B cell (primary cell): ENCODE data around the gene SAT2. TPM values are rescaled to one million over a fixed set of nuclear protein-coding genes. Genes with fewer than 3 reads are reported as not detected.

Experiments
- ATAC-seq: fragments of 200-7000 bp; cut with Tn5 transposase; one replicate; pipeline ENCODE4 v1.10.0; 2021; ENCODE audit warnings: low read depth, mild to moderate bottlenecking, moderate number of reproducible peaks, moderate library complexity
- CTCF ChIA-PET: fragments of 350-600 bp; sonication (Branson Sonifier 250); formaldehyde crosslinking; loops from one replicate; lab custom pipeline; 2021; ENCODE audit warnings: antibody characterized with exemption, inconsistent platforms; lab: Charles Lee
- POLR2A ChIA-PET: fragments of 350-600 bp; sonication (Branson Sonifier 250); formaldehyde crosslinking; loops from one replicate; lab custom pipeline; 2021; ENCODE audit warnings: antibody characterized with exemption; lab: Charles Lee
- DNase-seq: peaks from one replicate; pipeline ENCODE4 v3.0.0; 2013
- H2AFZ ChIP-seq: 2 replicates; pipeline ENCODE4 v1.6.1; 2012; ENCODE audit warnings: mild to moderate bottlenecking, low read depth, low read length; ENCODE audit not compliant: insufficient read depth, poor library complexity, severe bottlenecking
- H3K27ac ChIP-seq, 2 donors: 1 replicate in 1 of 2; 2 replicates in 1 of 2; pipeline ENCODE4 v1.5.1; 2012 to 2013; ENCODE audit warnings: low read length in 2 of 2, mild to moderate bottlenecking in 2 of 2, moderate library complexity in 1 of 2
- H3K27me3 ChIP-seq, 4 experiments: fragments of 200-600 bp in 1 of 4; sonication (generic) in 1 of 4; replicated peaks in 1 of 4; 1 replicate in 2 of 4; 2 replicates in 2 of 4; pipeline versions ENCODE4 v1.6.1 to v1.7.0; 2013 to 2016; ENCODE audit warnings: low read length in 3 of 4, mild to moderate bottlenecking in 2 of 4, mixed read lengths in 1 of 4, moderate library complexity in 1 of 4; ENCODE audit not compliant: insufficient read depth in 4 of 4, control insufficient read depth in 3 of 4; ENCODE audit errors: control extremely low read depth in 1 of 4
- H3K36me3 ChIP-seq, 2 experiments: replicated peaks in 1 of 2; 1 replicate in 1 of 2; 2 replicates in 1 of 2; pipeline versions ENCODE4 v1.6.1 to v1.7.1; 2013; ENCODE audit warnings: low read length in 1 of 2; ENCODE audit not compliant: insufficient read depth in 2 of 2, control insufficient read depth in 1 of 2; ENCODE audit errors: control extremely low read depth in 1 of 2, extremely low read depth in 1 of 2
- H3K4me1 ChIP-seq, 2 donors: fragments of 200-600 bp in 1 of 2; sonication (generic) in 1 of 2; 1 replicate in 1 of 2; 2 replicates in 1 of 2; pipeline versions ENCODE4 v1.5.1 to v1.6.1; 2013 to 2017; ENCODE audit warnings: low read length in 2 of 2; ENCODE audit not compliant: control insufficient read depth in 2 of 2, insufficient read depth in 2 of 2
- H3K4me2 ChIP-seq: replicated peaks from 2 replicates; pipeline ENCODE3; 2012; ENCODE audit warnings: mild to moderate bottlenecking, low read depth, low read length; ENCODE audit not compliant: poor library complexity, severe bottlenecking
- H3K4me3 ChIP-seq, 5 experiments: fragments of 200-600 bp in 1 of 5; sonication (generic) in 1 of 5; 1 replicate in 3 of 5; 2 replicates in 2 of 5; pipeline versions ENCODE4 v1.5.1 to v1.7.0; 2011 to 2016; ENCODE audit warnings: low read length in 4 of 5, mild to moderate bottlenecking in 4 of 5, low read depth in 2 of 5, control low read depth in 1 of 5, moderate library complexity in 1 of 5; ENCODE audit not compliant: insufficient read depth in 1 of 5; ENCODE audit errors: control extremely low read depth in 1 of 5, extremely low read depth in 1 of 5
- H3K79me2 ChIP-seq: fragments of 200-600 bp; sonication (generic); one replicate; pipeline ENCODE4 v1.6.0; 2016; ENCODE audit warnings: low read length; ENCODE audit not compliant: control insufficient read depth, insufficient read depth
- H3K9ac ChIP-seq: fragments of 200-600 bp; sonication (generic); 2 replicates; pipeline ENCODE4 v1.6.1; 2017; ENCODE audit warnings: mild to moderate bottlenecking, low read length, moderate library complexity
- H3K9me3 ChIP-seq, 3 donors: one replicate each; pipeline versions ENCODE4 v1.6.1 to v1.7.1; 2013; ENCODE audit warnings: low read length in 2 of 3; ENCODE audit not compliant: control insufficient read depth in 2 of 3, insufficient read depth in 1 of 3; ENCODE audit errors: control extremely low read depth in 1 of 3
- H4K20me1 ChIP-seq: 2 replicates; pipeline ENCODE4 v1.6.0; 2012; ENCODE audit warnings: mild to moderate bottlenecking, low read length; ENCODE audit not compliant: insufficient read depth, control insufficient read depth, poor library complexity, severe bottlenecking
- H3K27ac Mint-ChIP-seq: one replicate; pipeline ENCODE4 v1.8.0; 2021; ENCODE audit warnings: mixed read lengths
- H3K27me3 Mint-ChIP-seq: one replicate; pipeline ENCODE4 v1.8.0; 2021; ENCODE audit warnings: mixed read lengths
- H3K4me1 Mint-ChIP-seq: one replicate; pipeline ENCODE4 v1.8.0; 2021; ENCODE audit warnings: mixed read lengths
- H3K4me3 Mint-ChIP-seq: one replicate; pipeline ENCODE4 v1.8.0; 2021; ENCODE audit warnings: mixed read lengths
- H3K9me3 Mint-ChIP-seq: one replicate; pipeline ENCODE4 v1.8.0; 2022; ENCODE audit warnings: mixed read lengths; ENCODE audit not compliant: insufficient read depth
- CTCF ChIP-seq: fragments of 200-600 bp; IDR thresholded peaks from one replicate; pipeline ENCODE4 v1.8.0; 2022; ENCODE audit warnings: antibody characterized with exemption, mild to moderate bottlenecking
- EZH2 ChIP-seq: IDR thresholded peaks from 2 replicates; pipeline ENCODE4 v1.6.1; 2012; ENCODE audit warnings: borderline replicate concordance, low read depth, mild to moderate bottlenecking, moderate library complexity, low read length; ENCODE audit not compliant: insufficient read depth, poor library complexity, severe bottlenecking
- WGBS: methylation state at CpG from one replicate; pipeline ENCODE4 v1.1.5; 2013; ENCODE audit warnings: missing lambda C conversion rate; ENCODE audit not compliant: insufficient coverage; 5-methylcytosine and 5-hydroxymethylcytosine counted together
- intact Hi-C: fragments of 100-400 bp; cut with micrococcal nuclease; formaldehyde crosslinking; loops from one replicate; pipeline ENCODE4 v1.10.0; 2022
- polyA plus RNA-seq: library from polyadenylated mRNA; depleted of rRNA; stranded (reverse); fragments of >200 nt; gene quantifications from 2 replicates; pipeline ENCODE4 v1.2.3, GENCODE V29; 2012
- total RNA-seq, 2 donors: library from RNA; stranded (reverse); fragments of 120-200 nt in 1 of 2; gene quantifications; 1 replicate in 1 of 2; 2 replicates in 1 of 2; pipeline versions ENCODE4 v1.2.3 to v1.2.4, GENCODE V29; 2013 to 2022

The SAT2 gene
- total and polyA plus RNA-seq, 2 donors (not counting 1 experiment from before 2014, with no cell fraction given), result 33.8 to 68.8 TPM

- Histone ChIP-seq H2AFZ (no peak overlapping the region), H3K4me3 (no peak overlapping the region), H3K79me2 (no peaks in the 10 kb centered on the region), H3K27ac (no peak overlapping the region), H3K4me1 (peaks cover 17 to 21% of the 10 kb centered on the region in 2 donors), H4K20me1 (no peaks in the 10 kb centered on the region), H3K4me2 (no peak overlapping the region), H3K9me3 (peaks cover 0 to 6% (median 0%) of the 10 kb centered on the region in 3 donors), H3K36me3 (no peaks in the 10 kb centered on the region), H3K27me3 (peaks cover 0 to 35% (median 22%) of the 10 kb centered on the region in 4 experiments), H3K9ac (no peak overlapping the region)
- ATAC-seq (no peak), DNase-seq (no peak)
- POLR2A ChIA-PET, result interaction anchor here (0.6 kb wide), 1 partner anchor 417 kb away, joined by 4 read pairs; no protein-coding TSS in a partner anchor
- H3K4me1 Mint-ChIP-seq, result peaks cover 16% of the 10 kb centered on the region
- CTCF ChIA-PET, result interaction anchor here (1.1 to 1.2 kb wide), 2 partner anchors 23 to 298 kb away, joined by 3 to 5 read pairs; no protein-coding TSS in a partner anchor
- intact Hi-C loops, result no loop called here
- peaks cover 36% of the 10 kb centered on the region for H3K27me3 Mint-ChIP-seq
- TF ChIP-seq CTCF (no peak), EZH2 (no peak)
- H3K4me3 Mint-ChIP-seq, result no peak overlapping the region
- no peaks in the 10 kb centered on the region for H3K9me3 Mint-ChIP-seq
- 94% methylated on average over 13 of the region's 16 CpGs for WGBS
- H3K27ac Mint-ChIP-seq, result no peak overlapping the region
These were observed 27.4 kb upstream of the SAT2 start for GRCh38 chr17:7654832-7655540.
